ENCODE results near the gene GATA2.

Gene GATA2

GRCh38 chr3:128433837-128434165, 59.2 kb downstream of the GATA2 start:
- no peak for DNase-seq (ENCODE audit: low read depth in 2 of 2)

GRCh38 chr3:128432971-128433836, 59.8 kb downstream of the GATA2 start:
- no peak for DNase-seq (ENCODE audit: low read depth in 2 of 2)

- DNase-seq (ENCODE audit: low read depth in 2 of 2): no peak
These were observed 60.6 kb downstream of the GATA2 start for GRCh38 chr3:128432301-128432970.

- DNase-seq (ENCODE audit: low read depth in 2 of 2): no peak
These were observed 61.1 kb downstream of the GATA2 start for GRCh38 chr3:128431803-128432300.

DNA sequence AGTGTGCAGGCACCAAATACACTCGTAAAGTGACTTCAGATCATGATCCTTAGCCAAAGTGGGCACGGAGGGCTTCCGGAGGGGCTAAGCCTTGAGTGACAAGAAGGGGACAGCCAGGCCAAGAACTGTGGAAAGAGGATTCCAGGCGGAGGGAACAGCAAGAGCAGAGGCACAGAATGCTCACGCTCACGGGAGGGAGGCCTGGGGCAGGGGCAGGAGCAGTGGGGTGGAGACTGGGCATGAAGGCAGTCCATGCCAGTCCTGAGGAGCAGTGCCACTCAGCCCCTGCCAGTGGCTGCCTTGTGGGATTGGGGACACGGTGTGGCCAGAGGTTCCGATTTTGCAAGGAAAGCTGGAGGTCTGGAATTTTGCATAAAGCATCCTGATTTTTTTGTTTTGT, 62.3 kb downstream of the GATA2 start:
- DNase-seq (ENCODE audit: low read depth in 2 of 2): no peak

GRCh38 chr3:128430301-128430700, 62.7 kb downstream of the GATA2 start:
- DNase-seq (ENCODE audit: low read depth in 2 of 2): no peak

DNA sequence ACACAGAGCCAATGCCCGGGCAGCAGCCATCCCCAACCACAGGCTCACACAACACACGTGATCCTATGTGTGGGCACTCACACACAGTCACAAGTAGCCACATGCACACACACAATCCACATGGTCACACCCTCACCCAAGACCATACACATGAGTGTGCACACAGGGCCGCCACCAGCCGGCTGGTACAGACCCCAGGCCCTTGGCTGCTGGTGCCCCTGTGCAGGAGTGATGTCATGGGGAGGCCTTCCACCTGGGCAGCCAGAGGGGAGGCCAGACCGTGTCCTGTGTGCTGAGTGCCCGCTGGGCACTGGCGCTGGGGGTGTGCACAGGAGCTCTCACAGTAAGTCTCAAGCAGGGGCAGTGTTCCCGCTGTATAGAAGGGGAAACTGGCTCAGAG, 63.2 kb downstream of the GATA2 start:
- DNase-seq (ENCODE audit: low read depth in 2 of 2): no peak
